Activated CD4-positive, alpha-beta T cell treated with anti-CD3 and anti-CD28 coated beads, Interleukin-2, Interleukin-4, amounts not matched to agents 100 ng/mL and 50 ng/mL, durations not matched to agents 16 hours and 8 hours (primary cell): ENCODE results near the gene GRID1.
"Not testable (repeated sequence)": the region's sequence is repeated elsewhere in the genome, so short reads cannot be mapped to it uniquely, and the experiment has no call there.

Source experiments
- DNase-seq: peaks from one replicate; pipeline ENCODE4 v3.0.0-alpha.2; 2020; ENCODE audit warnings: low spot score

Gene GRID1

GRCh38 chr10:86251426-86251825 lies 115.2 kb downstream of the GRID1 start:
- DNase-seq: no peak

GRCh38 chr10:86250399-86250798 lies 116.2 kb downstream of the GRID1 start:
- no peak for DNase-seq

- no peak for DNase-seq
These were observed 116.8 kb downstream of the GRID1 start for GRCh38 chr10:86249794-86250193.

DNA sequence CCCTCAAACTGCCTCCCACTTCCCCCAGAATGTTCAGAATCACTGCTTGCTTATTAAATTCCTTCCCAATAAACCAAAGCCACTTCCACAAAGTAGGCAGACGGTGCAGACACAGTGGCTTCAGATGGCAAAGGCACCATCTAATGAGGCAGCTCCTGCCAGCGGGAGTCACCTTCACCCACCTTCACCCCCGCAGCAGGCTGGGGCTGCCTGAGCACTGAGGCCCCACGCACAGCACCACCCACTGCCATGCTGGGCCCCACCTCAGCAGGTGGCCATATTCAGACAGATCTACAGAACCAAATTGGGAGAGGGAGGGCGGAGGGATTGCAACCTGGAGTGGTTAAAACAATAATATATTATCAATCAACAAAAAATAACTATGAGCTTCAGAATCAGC lies 118.5 kb downstream of the GRID1 start:
- no peak for DNase-seq

DNA sequence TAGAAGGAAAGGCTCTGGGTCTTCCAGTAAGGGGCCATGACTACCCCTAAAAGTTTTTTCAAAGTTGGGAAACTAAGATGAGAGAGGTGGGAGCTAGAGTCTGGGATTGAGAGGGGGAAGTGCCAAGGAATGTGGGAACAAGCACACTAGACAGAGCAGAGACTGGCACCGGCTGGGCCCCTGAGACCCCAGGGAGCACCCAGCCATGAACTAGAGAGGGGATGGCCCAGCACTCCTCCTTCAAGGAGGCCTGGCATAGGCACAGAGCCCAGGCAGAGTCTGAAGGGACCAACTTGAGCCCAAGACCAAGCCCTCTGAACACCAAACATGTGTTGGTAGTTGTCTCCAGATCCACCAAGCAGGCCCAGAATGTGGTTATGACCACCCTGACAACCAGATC lies 119.0 kb downstream of the GRID1 start:
- DNase-seq: no peak

DNA sequence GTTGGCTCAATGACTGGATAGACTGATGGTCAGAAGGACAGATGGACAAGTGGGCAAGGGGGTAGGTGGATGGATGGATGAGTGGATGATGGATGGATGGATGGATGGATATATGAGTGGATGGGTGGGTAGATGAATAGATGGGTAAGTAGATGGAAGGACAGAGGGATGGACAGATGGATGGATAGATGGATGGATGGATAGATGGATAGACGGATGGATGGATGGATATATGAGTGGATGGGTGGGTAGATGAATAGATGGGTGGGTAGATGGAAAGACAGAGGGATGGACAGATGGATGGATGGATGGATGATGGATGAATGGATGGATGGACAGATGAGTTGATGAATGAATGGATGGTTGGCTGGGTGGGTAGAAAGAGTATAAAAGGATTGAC lies 119.5 kb downstream of the GRID1 start:
- DNase-seq: no peak

DNA sequence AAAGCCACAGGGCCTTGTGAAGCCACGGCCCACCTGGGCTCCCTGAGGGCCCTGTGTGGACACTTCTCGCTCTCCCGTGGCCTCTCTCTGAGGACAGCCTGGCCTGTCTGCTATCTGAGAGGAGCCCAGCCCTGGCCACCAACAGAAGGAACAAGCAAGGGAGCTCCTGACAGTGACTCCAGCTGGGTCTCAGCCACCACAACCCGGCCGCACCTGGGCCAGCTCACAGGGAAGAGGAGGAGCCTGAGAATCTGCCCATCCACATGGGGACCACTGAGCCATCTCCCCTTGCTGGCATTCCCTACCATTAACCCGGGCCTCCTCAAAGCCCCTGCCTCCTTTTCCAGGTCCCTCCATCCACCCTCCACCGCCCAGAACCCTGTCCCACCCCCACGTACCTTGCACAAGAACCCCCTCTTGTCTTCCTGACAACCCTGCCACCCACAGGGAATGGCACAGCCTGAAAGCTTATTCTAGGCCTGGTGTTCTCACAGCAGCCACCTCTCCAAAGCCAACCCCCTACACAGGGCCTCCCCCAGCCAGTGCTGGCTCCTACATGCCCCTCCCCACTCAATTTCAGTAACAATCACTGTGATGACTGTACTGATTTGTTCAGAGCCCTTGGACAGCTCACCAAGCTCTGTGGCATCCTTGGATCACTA lies 120.2 kb downstream of the GRID1 start:
- no peak for DNase-seq

GRCh38 chr10:86245015-86245394 lies 121.6 kb downstream of the GRID1 start:
- DNase-seq: no peak

DNA sequence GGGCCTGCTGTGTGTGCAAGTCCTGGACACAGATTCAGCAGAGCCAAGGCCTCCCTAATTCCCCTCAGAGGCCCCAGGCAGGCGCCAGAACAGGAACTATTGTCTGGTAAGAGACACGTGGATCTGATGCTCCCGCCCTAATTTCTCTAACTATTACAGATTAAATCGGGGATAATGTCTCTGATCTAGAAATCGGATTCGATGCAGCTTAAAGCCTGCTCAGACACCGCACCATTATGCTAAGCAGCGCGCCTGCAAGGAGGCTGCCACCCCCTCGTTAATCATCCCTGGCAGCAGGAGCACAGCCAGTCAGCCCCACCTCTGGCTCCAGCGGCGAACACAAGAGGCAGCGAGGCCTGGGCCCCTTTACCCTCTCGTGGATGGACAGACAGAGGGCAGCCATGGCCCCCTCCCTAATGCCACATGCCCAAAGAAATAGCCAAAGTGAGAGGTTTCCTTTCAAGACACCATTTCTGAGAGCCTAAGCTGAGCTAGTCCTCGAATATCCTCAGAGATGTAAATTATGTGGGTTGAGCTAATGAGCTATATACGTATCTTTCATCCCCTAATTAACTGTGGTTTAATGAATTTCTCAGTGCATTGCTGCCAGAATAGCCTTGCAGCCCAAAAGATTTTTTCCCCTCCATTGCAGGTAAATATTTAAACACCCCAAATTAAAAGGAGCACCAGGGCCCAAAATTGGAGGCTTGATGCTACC lies 122.1 kb downstream of the GRID1 start:
- no peak for DNase-seq

- DNase-seq: no peak
These were observed 122.9 kb downstream of the GRID1 start for GRCh38 chr10:86243651-86244155.

- DNase-seq: no peak
These were observed 123.8 kb downstream of the GRID1 start for GRCh38 chr10:86242761-86243160.

DNA sequence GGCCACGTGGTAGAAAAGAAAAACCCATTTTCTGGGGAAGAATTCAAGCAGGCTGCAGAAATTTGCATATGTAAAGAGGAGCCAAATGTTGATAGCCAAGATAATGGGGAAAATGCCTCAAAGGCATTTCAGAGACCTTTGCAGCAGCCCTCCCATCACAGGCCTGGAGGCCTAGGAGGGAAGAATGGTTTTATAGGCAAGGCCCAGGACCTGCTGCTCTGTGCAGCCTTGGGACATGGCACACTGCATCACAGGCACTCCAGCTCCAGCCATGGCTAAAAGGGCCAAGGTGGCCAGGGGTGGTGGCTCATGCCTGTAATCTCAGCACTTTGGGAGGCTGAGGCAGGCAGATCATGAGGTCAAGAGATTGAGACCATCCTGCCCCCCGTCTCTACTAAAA lies 128.5 kb downstream of the GRID1 start:
- DNase-seq: not testable (repeated sequence)

DNA sequence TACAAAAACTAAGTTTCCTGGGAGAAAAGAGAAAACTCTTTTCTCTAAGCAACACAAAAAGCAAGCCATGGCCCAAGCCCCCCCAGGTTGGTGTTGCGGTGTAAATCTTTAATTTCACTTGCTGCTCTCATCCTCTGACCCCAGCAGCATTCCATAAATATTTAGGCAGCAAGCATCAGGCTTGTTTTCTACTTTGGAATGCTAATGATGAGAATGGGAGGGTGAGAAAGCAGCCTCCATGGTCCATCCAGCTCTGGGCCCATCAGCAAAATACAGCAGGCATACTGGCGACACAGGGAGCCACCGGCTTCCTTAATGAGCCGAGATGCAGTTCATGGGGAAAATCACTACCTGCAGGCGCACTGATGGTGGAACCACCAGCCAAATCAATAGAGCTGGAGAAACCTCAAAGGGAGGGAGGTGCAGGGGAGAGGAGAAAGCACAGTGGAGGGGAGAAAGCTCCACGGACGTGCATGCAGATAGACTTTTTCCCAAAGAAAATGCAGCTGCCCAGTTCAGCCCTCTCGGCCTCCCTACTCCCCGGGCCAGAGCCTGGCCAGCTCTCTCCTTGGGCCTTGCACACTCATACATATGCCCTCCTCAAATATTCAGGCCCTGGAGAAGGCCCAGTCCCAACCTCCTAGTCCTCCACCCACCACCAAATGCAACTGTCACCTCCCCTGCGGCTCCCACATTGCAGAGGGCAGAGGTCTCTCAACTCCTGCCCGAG lies 131.9 kb downstream of the GRID1 start:
- no peak for DNase-seq

- no peak for DNase-seq
These were observed 132.5 kb downstream of the GRID1 start for GRCh38 chr10:86234107-86234506.

DNA sequence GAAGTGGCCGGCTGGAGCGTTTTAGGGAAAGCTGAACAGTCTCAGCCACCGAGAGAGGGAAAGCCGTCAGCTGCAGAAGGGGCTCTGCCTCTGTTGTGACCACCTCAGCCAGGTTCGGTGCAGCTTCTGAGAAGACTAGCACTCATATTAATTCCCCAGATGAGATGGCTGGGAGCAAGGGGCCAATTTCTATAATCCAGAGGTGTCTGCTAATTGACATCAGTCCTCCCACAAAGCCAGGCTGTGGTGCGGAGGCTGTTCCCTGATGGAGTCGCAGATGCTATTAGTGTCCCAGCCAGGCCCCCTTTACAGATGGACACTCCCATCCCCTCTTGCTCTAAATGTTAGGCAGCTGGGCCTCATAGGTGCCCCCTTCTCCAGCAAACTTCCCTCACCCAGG lies 133.5 kb downstream of the GRID1 start:
- no peak for DNase-seq

GRCh38 chr10:86232644-86233043 lies 134.0 kb downstream of the GRID1 start:
- DNase-seq: no peak

- no peak for DNase-seq
These were observed 134.6 kb downstream of the GRID1 start for GRCh38 chr10:86231796-86232560.

DNA sequence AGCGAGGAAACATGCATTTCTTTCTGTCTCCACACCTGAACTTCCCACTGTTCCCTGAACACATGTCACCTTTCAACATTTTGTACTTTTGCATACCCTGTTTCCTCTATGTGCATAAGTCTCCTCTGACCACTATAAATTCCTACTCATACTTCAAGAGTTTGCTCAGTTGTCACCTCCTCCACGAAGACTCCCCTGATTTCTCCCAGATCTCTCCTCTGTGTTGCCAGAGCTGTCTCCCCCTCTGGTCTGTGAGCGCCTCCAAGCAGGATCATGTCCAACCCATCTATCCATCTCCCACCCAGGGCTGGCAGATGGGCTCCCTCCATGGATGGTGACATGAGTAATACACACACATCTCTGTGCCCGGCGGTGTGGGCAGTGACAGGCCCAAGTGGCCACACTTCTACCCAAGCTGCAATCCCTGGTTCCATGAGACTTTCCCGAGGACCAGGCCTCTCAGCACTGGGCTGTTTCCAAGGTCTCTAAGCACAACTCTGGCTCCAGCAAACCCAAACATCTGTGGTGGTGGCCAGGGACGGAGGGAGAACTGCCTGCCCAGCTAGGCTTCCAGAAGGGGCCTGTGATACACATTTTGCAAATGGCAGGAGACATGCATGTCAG lies 135.9 kb downstream of the GRID1 start:
- DNase-seq: no peak

- no peak for DNase-seq
These were observed 136.6 kb downstream of the GRID1 start for GRCh38 chr10:86229811-86230556.

DNA sequence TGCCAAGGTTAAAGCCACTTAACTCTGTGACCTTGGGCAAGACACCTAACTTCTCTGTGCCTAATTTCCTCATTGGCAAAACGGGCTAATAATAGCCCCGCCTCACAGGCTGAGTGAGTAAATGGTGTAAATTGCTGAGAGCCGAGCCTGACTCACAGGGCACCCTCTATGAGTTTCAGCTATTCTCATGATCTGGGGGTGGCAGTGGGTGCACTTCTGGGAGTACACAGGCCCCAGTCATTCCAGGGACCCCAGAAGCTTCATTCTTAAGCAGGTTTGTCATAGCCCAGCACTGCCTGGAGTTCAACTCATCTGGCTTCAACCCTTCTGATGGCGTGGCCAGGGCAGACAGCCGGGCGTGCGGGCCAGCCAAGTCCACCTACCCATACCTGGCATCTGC lies 137.2 kb downstream of the GRID1 start:
- no peak for DNase-seq
